HFFc6 (cell line): ENCODE results near the gene DOCK3. TPM values are rescaled to one million over a fixed set of nuclear protein-coding genes. Genes with fewer than 3 reads are reported as not detected.
"Not testable (repeated sequence)": the region's sequence is repeated elsewhere in the genome, so short reads cannot be mapped to it uniquely, and the experiment has no call there.

ENCODE experiments used
- DNase-seq: peaks from one replicate; pipeline ENCODE4 v3.0.0-alpha.2; 2018
- H3K27ac Mint-ChIP-seq: 2 replicates; pipeline ENCODE4 v1.8.0; 2020; ENCODE audit warnings: mild to moderate bottlenecking, mixed read lengths
- H3K27me3 Mint-ChIP-seq: 2 replicates; pipeline ENCODE4 v1.8.0; 2021; ENCODE audit warnings: mild to moderate bottlenecking, moderate library complexity, mixed read lengths; ENCODE audit not compliant: insufficient read depth
- H3K36me3 Mint-ChIP-seq: 2 replicates; pipeline ENCODE4 v1.8.0; 2021; ENCODE audit warnings: low read depth, mixed read lengths
- H3K4me1 Mint-ChIP-seq: 2 replicates; pipeline ENCODE4 v1.8.0; 2020; ENCODE audit warnings: low read depth, mixed read lengths
- H3K4me3 Mint-ChIP-seq: 2 replicates; pipeline ENCODE4 v1.8.0; 2020; ENCODE audit warnings: mild to moderate bottlenecking, moderate library complexity, mixed read lengths
- H3K9me3 Mint-ChIP-seq: 2 replicates; pipeline ENCODE4 v1.8.0; 2020; ENCODE audit warnings: mild to moderate bottlenecking, mixed read lengths
- total RNA-seq, 6 experiments: library from RNA; stranded (reverse); fragmentation: NEBNext Ultra II Directional; extraction: Animal tissue kit (Norgen Biotek cat#: 25700); gene quantifications; 2 replicates in 1 of 6; 3 replicates in 5 of 6; pipeline ENCODE4 v1.2.3, GENCODE V29; 2021
- TF ChIP-seq, protein P1 (sequence below): fragments of 200-600 bp; sonication (generic); IDR thresholded peaks from 2 replicates; pipeline ENCODE4 v1.5.0; 2021; ENCODE audit warnings: antibody characterized with exemption, mild to moderate bottlenecking

Gene DOCK3
- total RNA-seq, 6 experiments from 2014 or later: 0.14 to 0.26 (median 0.22) TPM

DNA sequence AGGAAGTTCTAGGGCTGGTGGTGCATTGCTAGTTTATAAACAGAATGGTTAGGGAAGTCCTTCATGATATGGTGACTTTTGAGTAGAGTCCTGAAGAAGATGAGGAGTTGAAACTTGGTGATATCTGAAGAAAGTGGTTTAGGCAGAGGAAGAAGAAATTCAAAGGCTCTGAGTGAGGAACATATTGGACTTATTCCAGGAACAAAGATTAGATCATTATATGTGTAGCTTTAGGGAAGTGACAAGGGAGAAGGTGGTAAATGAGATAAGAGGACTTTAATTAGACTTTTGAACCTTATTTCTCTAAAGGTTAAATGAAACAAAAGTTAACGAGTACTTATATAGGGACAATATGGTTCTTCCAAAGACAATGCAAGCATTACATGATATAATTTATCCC is 286.7 kb downstream of the DOCK3 start:
- Mint-ChIP-seq H3K27me3 (peaks cover under 1% of the 10 kb centered on the region; the same call in 1 of the 2 replicates), H3K4me3 (no peak overlapping the region)
- TF ChIP-seq, protein P1, sequence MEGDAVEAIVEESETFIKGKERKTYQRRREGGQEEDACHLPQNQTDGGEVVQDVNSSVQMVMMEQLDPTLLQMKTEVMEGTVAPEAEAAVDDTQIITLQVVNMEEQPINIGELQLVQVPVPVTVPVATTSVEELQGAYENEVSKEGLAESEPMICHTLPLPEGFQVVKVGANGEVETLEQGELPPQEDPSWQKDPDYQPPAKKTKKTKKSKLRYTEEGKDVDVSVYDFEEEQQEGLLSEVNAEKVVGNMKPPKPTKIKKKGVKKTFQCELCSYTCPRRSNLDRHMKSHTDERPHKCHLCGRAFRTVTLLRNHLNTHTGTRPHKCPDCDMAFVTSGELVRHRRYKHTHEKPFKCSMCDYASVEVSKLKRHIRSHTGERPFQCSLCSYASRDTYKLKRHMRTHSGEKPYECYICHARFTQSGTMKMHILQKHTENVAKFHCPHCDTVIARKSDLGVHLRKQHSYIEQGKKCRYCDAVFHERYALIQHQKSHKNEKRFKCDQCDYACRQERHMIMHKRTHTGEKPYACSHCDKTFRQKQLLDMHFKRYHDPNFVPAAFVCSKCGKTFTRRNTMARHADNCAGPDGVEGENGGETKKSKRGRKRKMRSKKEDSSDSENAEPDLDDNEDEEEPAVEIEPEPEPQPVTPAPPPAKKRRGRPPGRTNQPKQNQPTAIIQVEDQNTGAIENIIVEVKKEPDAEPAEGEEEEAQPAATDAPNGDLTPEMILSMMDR: no peak

DNA sequence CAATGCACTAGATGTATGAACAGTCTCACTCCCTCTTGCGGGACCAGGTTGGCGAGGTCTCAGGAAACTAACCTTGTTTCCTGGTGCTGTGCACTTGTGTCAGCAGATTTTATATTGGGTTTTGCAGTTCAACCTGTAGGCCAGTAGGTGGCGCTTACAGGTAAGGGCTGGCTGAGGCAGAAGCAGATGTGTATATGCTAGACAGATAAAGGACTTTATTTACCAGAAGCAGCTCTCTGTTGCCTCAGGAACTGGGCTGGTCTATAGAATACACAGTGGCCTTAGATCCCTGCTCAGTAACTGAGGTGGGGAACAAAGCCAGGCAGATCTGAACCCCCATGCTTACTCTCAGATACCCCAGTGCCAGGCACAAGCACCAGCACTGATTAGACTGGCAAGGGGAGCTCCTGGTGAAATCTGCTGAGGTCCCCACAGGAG is 296.8 kb downstream of the DOCK3 start:
- Mint-ChIP-seq H3K27ac (no peak overlapping the region), H3K4me1 (no peaks in the 10 kb centered on the region), H3K9me3 (no peaks in the 10 kb centered on the region), H3K36me3 (no peaks in the 10 kb centered on the region), H3K27me3 (peaks cover 3% of the 10 kb centered on the region; the same call in 1 of the 2 replicates), H3K4me3 (no peak overlapping the region)
- DNase-seq: peak; percentile 44
- TF ChIP-seq, protein P1: peak; percentile 89

More for the DNA sequence above, 286.7 kb downstream of the DOCK3 start:
- Mint-ChIP-seq H3K4me1 (no peaks in the 10 kb centered on the region), H3K36me3 (no peaks in the 10 kb centered on the region), H3K27ac (no peak overlapping the region), H3K9me3 (no peaks in the 10 kb centered on the region)
- DNase-seq: no peak

DNA sequence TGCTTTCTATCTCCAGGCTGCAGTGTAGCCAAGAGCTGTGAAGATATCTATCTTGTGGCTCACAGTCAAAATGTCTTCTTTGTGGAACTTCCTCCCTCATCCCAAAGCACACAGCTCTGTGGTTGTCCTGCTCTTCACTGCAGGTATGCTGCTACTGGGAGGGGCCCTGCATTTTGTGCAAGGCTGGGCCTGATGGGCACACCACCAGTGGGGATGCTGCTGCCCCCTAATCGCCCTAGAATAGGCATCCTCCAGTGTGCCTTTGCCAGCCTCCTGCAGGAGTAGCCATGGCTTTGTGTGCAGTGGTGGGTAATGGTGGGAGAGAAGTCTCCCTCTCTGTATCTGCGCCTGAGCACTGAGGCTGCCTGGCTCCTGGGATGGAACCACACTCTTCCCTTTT is 297.3 kb downstream of the DOCK3 start:
- Mint-ChIP-seq H3K36me3 (no peaks in the 10 kb centered on the region), H3K4me3 (no peak overlapping the region), H3K27ac (no peak overlapping the region), H3K27me3 (peaks cover 1% of the 10 kb centered on the region; the same call in 1 of the 2 replicates), H3K9me3 (no peaks in the 10 kb centered on the region), H3K4me1 (no peaks in the 10 kb centered on the region)
- DNase-seq: no peak
- TF ChIP-seq, protein P1: no peak

DNA sequence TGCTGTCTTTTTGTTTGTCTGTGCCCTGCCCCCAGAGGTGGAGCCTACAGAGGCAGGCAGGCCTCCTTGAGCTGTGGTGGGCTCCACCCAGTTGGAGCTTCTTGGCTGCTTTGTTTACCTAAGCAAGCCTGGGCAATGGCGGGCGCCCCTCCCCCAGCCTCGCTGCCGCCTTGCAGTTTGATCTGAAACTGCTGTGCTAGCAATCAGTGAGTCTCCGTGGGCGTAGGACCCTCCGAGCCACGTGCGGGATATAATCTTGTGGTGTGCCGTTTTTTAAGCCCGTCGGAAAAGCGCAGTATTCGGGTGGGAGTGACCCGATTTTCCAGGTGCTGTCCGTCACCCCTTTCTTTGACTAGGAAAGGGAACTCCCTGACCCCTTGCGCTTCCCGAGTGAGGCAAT is 303.9 kb downstream of the DOCK3 start:
- not testable (repeated sequence) for H3K36me3 Mint-ChIP-seq, H3K27me3 Mint-ChIP-seq, H3K4me3 Mint-ChIP-seq, DNase-seq, H3K9me3 Mint-ChIP-seq, H3K27ac Mint-ChIP-seq, H3K4me1 Mint-ChIP-seq

DNA sequence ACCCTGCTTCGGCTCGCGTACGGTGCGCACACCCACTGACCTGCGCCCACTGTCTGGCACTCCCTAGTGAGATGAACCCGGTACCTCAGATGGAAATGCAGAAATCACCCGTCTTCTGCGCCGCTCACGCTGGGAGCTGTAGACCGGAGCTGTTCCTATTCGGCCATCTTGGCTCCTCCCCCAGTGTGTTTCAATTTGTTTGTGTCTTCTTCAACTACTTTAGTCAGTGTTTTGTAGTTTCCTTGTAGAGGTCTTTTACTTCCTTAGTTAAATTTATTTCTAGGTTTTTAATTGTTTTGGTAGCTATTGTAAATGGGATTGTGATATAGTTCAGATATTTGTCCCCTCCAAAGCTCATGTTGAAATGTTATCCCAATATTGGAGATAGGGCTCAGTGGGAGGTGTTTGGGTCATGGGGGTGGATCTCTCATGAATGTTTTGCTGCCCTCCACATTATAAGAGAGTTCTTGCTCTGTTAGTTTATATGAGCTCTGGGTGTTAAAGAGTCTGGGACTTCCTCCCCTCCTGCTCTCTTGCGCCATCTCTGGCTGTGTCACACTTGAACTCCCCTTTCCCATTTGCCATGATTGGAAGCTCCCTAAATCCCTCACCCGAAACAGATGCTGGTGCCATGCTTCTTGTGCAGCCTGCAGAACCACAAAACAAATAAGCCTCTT is 304.4 kb downstream of the DOCK3 start:
- Mint-ChIP-seq H3K9me3 (peaks cover 3% of the 10 kb centered on the region; the same call in 1 of the 2 replicates), H3K4me3 (no peak overlapping the region), H3K4me1 (no peaks in the 10 kb centered on the region)

More for the DNA sequence above, 304.4 kb downstream of the DOCK3 start:
- DNase-seq: no peak
- Mint-ChIP-seq H3K36me3 (no peaks in the 10 kb centered on the region), H3K27me3 (peaks cover 3% of the 10 kb centered on the region), H3K27ac (no peak overlapping the region)
- TF ChIP-seq, protein P1: no peak
